H1 (cell line): ENCODE measurements around the gene REPIN1. TPM values are rescaled to one million over a fixed set of nuclear protein-coding genes. Genes with fewer than 3 reads are reported as not detected.
A peak's percentile ranks its signal among the peaks of the same experiment; 100 is the strongest.

Source experiments
- CTCF ChIA-PET: fragments of 300-600 bp; sonication (Branson Sonifier 250); formaldehyde crosslinking; loops from one replicate; lab custom pipeline; 2021; ENCODE audit not compliant: partially characterized antibody; lab: Charles Lee
- POLR2A ChIA-PET: fragments of 300-600 bp; sonication (Branson Sonifier 250); formaldehyde crosslinking; loops from one replicate; lab custom pipeline; 2021; ENCODE audit warnings: inconsistent platforms; ENCODE audit not compliant: partially characterized antibody; lab: Charles Lee
- DNase-seq, 2 experiments: peaks; one replicate each; pipeline versions ENCODE4 v3.0.0 to v3.0.0-alpha.2; 2010 to 2022; ENCODE audit warnings: low spot score in 2 of 2, low read depth in 1 of 2, mixed read lengths in 1 of 2
- FAIRE-seq: peaks from 2 replicates; lab custom pipeline; 2011; peaks lifted over from hg19 to GRCh38; lab: Jason Lieb, UNC
- H2AFZ ChIP-seq: 2 replicates; pipeline ENCODE4 v1.8.1; 2012; ENCODE audit warnings: low read length, inconsistent platforms
- H2AK5ac ChIP-seq: 2 replicates; pipeline ENCODE4 v1.6.1; 2013; ENCODE audit warnings: low read depth, low read length
- H2BK120ac ChIP-seq: replicated peaks from 2 replicates; pipeline ENCODE3; 2013; ENCODE audit warnings: low read depth, low read length, inconsistent platforms
- H2BK12ac ChIP-seq: 2 replicates; pipeline ENCODE4 v1.6.1; 2013; ENCODE audit warnings: low read depth, low read length
- H2BK15ac ChIP-seq: 2 replicates; pipeline ENCODE4 v1.6.1; 2013; ENCODE audit warnings: low read length
- H2BK20ac ChIP-seq: 2 replicates; pipeline ENCODE4 v1.6.1; 2013; ENCODE audit warnings: low read length
- H2BK5ac ChIP-seq: 2 replicates; pipeline ENCODE4 v1.6.1; 2013; ENCODE audit warnings: low read depth, low read length
- H3K14ac ChIP-seq: 2 replicates; pipeline ENCODE4 v1.6.1; 2013; ENCODE audit warnings: inconsistent platforms; ENCODE audit not compliant: insufficient read length
- H3K18ac ChIP-seq: 2 replicates; pipeline ENCODE4 v1.6.1; 2013; ENCODE audit warnings: low read length; ENCODE audit errors: extremely low read depth
- H3K23ac ChIP-seq: 2 replicates; pipeline ENCODE4 v1.6.1; 2013; ENCODE audit warnings: inconsistent platforms; ENCODE audit not compliant: insufficient read length
- H3K23me2 ChIP-seq: 2 replicates; pipeline ENCODE4 v1.6.1; 2013; ENCODE audit warnings: low read depth, low read length
- H3K27ac ChIP-seq: 2 replicates; pipeline ENCODE4 v1.6.1; 2011; ENCODE audit warnings: low read depth, low read length, inconsistent platforms
- H3K27me3 ChIP-seq, 4 experiments: replicated peaks in 1 of 4; 1 replicate in 1 of 4; 2 replicates in 3 of 4; pipeline versions ENCODE4 v1.6.1 to v1.8.1; 2011 to 2013; ENCODE audit warnings: low read length in 3 of 4, mild to moderate bottlenecking in 3 of 4, inconsistent platforms in 2 of 4, mixed read lengths in 2 of 4, moderate library complexity in 1 of 4; ENCODE audit not compliant: control insufficient read depth in 3 of 4, insufficient read depth in 3 of 4; ENCODE audit errors: extremely low read depth in 1 of 4
- H3K36me3 ChIP-seq, 4 experiments: 2 replicates each; pipeline versions ENCODE4 v1.6.1 to v1.8.1; 2011 to 2013; ENCODE audit warnings: mild to moderate bottlenecking in 4 of 4, low read length in 3 of 4, moderate library complexity in 2 of 4, control low read depth in 1 of 4, inconsistent platforms in 1 of 4; ENCODE audit not compliant: insufficient read depth in 4 of 4, control insufficient read depth in 2 of 4
- H3K4ac ChIP-seq: replicated peaks from 2 replicates; pipeline ENCODE3; 2013; ENCODE audit warnings: low read length, low read depth, mixed read lengths, inconsistent platforms; ENCODE audit not compliant: insufficient read length
- H3K4me1 ChIP-seq, 4 experiments: replicated peaks in 1 of 4; 1 replicate in 1 of 4; 2 replicates in 3 of 4; pipeline versions ENCODE4 v1.6.1 to v1.8.1; 2011 to 2013; ENCODE audit warnings: low read length in 3 of 4, inconsistent platforms in 2 of 4, mixed read lengths in 1 of 4; ENCODE audit not compliant: insufficient read depth in 4 of 4, control insufficient read depth in 3 of 4
- H3K4me2 ChIP-seq, 2 experiments: 2 replicates each; pipeline versions ENCODE4 v1.6.1 to v1.8.1; 2011 to 2013; ENCODE audit warnings: low read depth in 2 of 2, low read length in 2 of 2, control low read depth in 1 of 2, inconsistent platforms in 1 of 2, mild to moderate bottlenecking in 1 of 2; ENCODE audit not compliant: insufficient read depth in 1 of 2
- H3K4me3 ChIP-seq, 4 experiments: fragments of 200-600, 300-600 bp in 1 of 4; sonication (generic), shearing (Covaris generic), sonication (Bioruptor Twin) in 1 of 4; 2 replicates each; pipeline versions ENCODE4 v1.5.1 to v1.8.1; 2011 to 2016; ENCODE audit warnings: low read length in 4 of 4, low read depth in 3 of 4, control low read depth in 2 of 4, inconsistent platforms in 2 of 4, mild to moderate bottlenecking in 2 of 4, mixed read lengths in 1 of 4, moderate library complexity in 1 of 4; ENCODE audit not compliant: insufficient read depth in 2 of 4; ENCODE audit errors: extremely low read depth in 1 of 4
- H3K56ac ChIP-seq: replicated peaks from 2 replicates; pipeline ENCODE3; 2013; ENCODE audit warnings: low read depth, mild to moderate bottlenecking, mixed read lengths, low read length, inconsistent platforms; ENCODE audit not compliant: insufficient read length
- H3K79me1 ChIP-seq: 2 replicates; pipeline ENCODE4 v1.6.1; 2013; ENCODE audit warnings: low read depth, low read length, control low read depth
- H3K79me2 ChIP-seq, 2 experiments: 2 replicates each; pipeline versions ENCODE4 v1.6.1 to v1.8.1; 2012 to 2013; ENCODE audit warnings: low read length in 2 of 2, mild to moderate bottlenecking in 2 of 2, inconsistent platforms in 1 of 2; ENCODE audit not compliant: insufficient read depth in 2 of 2, control insufficient read depth in 1 of 2
- H3K9ac ChIP-seq, 4 experiments: replicated peaks in 1 of 4; 1 replicate in 1 of 4; 2 replicates in 3 of 4; pipeline versions ENCODE4 v1.6.1 to v1.8.1; 2011 to 2013; ENCODE audit warnings: low read depth in 3 of 4, low read length in 3 of 4, control low read depth in 2 of 4, mild to moderate bottlenecking in 2 of 4, moderate library complexity in 2 of 4, inconsistent platforms in 1 of 4; ENCODE audit errors: extremely low read depth in 1 of 4
- H3K9me3 ChIP-seq, 2 experiments: 2 replicates each; pipeline versions ENCODE4 v1.6.1 to v1.8.1; 2012 to 2013; ENCODE audit warnings: mild to moderate bottlenecking in 2 of 2, moderate library complexity in 2 of 2, control low read depth in 1 of 2, inconsistent platforms in 1 of 2, low read depth in 1 of 2, low read length in 1 of 2, mixed read lengths in 1 of 2; ENCODE audit not compliant: insufficient read depth in 2 of 2
- H4K20me1 ChIP-seq, 2 experiments: replicated peaks in 1 of 2; 2 replicates each; pipeline versions ENCODE3 to v1.8.1; 2011 to 2013; ENCODE audit warnings: inconsistent platforms in 2 of 2, low read length in 2 of 2, mild to moderate bottlenecking in 1 of 2; ENCODE audit not compliant: insufficient read depth in 2 of 2, control insufficient read depth in 1 of 2
- H4K5ac ChIP-seq: 2 replicates; pipeline ENCODE4 v1.6.1; 2013; ENCODE audit warnings: low read length, low read depth, mixed read lengths, inconsistent platforms; ENCODE audit not compliant: insufficient read length
- H4K8ac ChIP-seq: 2 replicates; pipeline ENCODE4 v1.8.0; 2013; ENCODE audit warnings: mild to moderate bottlenecking, moderate library complexity, low read length, inconsistent platforms; ENCODE audit not compliant: insufficient read depth; ENCODE audit errors: extremely low read depth
- H4K91ac ChIP-seq: replicated peaks from 2 replicates; pipeline ENCODE3; 2013; ENCODE audit warnings: low read length, mixed read lengths, inconsistent platforms; ENCODE audit not compliant: insufficient read length
- ASH2L ChIP-seq: fragments of 200-600, 300-600 bp; sonication (generic); IDR thresholded peaks from one replicate; pipeline ENCODE4 v1.7.1; 2017; ENCODE audit warnings: low read length
- KDM5A ChIP-seq: fragments of 200-600 bp; IDR thresholded peaks from 2 replicates; pipeline ENCODE4 v1.7.1; 2012; ENCODE audit warnings: mild to moderate bottlenecking, low read length, inconsistent platforms, mixed read lengths
- RAD21 ChIP-seq, 2 experiments: IDR thresholded peaks in 1 of 2; conservative IDR thresholded peaks in 1 of 2; 2 replicates each; pipeline ENCODE4 v1.6.1; 2011; ENCODE audit warnings: low read depth in 2 of 2, low read length in 2 of 2, improper control_type of control experiment in 1 of 2, inconsistent platforms in 1 of 2, mild to moderate bottlenecking in 1 of 2, moderate library complexity in 1 of 2
- RNF2 ChIP-seq: fragments of 200-900, 300-1000 bp; sonication (generic); IDR thresholded peaks from 2 replicates; pipeline ENCODE4 v1.7.1; 2016; ENCODE audit warnings: borderline replicate concordance, low read depth, mild to moderate bottlenecking, antibody characterized with exemption, low read length; ENCODE audit not compliant: poor library complexity, severe bottlenecking; ENCODE audit errors: missing control alignments
- SIRT6 ChIP-seq: IDR thresholded peaks from one replicate; pipeline ENCODE4 v1.7.1; 2012; ENCODE audit warnings: low read length, inconsistent platforms
- SP1 ChIP-seq: IDR thresholded peaks from 2 replicates; pipeline ENCODE4 v1.6.1; 2011; ENCODE audit warnings: low read depth, low read length
- SP2 ChIP-seq: IDR thresholded peaks from 2 replicates; pipeline ENCODE4 v1.6.1; 2012; ENCODE audit warnings: mild to moderate bottlenecking, low read length, inconsistent platforms
- WGBS, 2 experiments: shearing (Covaris generic) in 1 of 2; methylation state at CpG; one replicate each; pipeline versions ENCODE4 v1.1.6 to v1.1.7; 2013 to 2015; ENCODE audit warnings: low lambda C conversion rate in 2 of 2, mixed read lengths in 2 of 2, inconsistent platforms in 1 of 2, low coverage in 1 of 2, missing lambda C conversion rate in 1 of 2; ENCODE audit not compliant: insufficient replicate concordance in 2 of 2, insufficient coverage in 1 of 2, insufficient read length in 1 of 2; ENCODE audit errors: extremely low coverage in 1 of 2, missing lambda C conversion rate in 1 of 2; 5-methylcytosine and 5-hydroxymethylcytosine counted together
- polyA plus RNA-seq, 7 experiments: library from polyadenylated mRNA; depleted of rRNA in 3 of 7; stranded (reverse) in 5 of 7; unstranded in 2 of 7; fragments of >200 nt in 5 of 7; fragments of 200-250 nt in 2 of 7; gene quantifications; 1 replicate in 5 of 7; 2 replicates in 1 of 7; 4 replicates in 1 of 7; pipeline versions ENCODE4 v1.2.1 to v1.2.3, GENCODE V29; 2011 to 2013; ENCODE audit warnings: missing spikeins in 2 of 7, mixed read lengths in 2 of 7
- total RNA-seq: library from RNA; stranded (reverse); fragmentation: NEBNext Ultra II Directional; extraction: Animal tissue kit (Norgen Biotek cat#: 25700); gene quantifications from 2 replicates; pipeline ENCODE4 v1.2.1, GENCODE V29; 2021

Gene REPIN1
- total and polyA plus RNA-seq, 2 of the 8 experiments (the other 6 are each of a cell fraction or from before 2014, with no cell fraction given), result 98.6 to 125 TPM

GRCh38 chr7:150359622-150360362, 8.8 kb upstream of the REPIN1 start:
- POLR2A ChIA-PET, result interaction anchor here (3.8 kb wide), 1 partner anchor 13 kb away, joined by 43 read pairs; no protein-coding TSS in a partner anchor
- no peaks in the 10 kb centered on the region for H3K9me3 ChIP-seq
- H2AK5ac ChIP-seq, result peak overlapping the region; percentile 94
- no peak for DNase-seq
- peak overlapping the region; percentile 97 for H3K56ac ChIP-seq
- H2BK12ac ChIP-seq, result peak overlapping the region; percentile 89
- H4K91ac ChIP-seq, result peak overlapping the region; percentile 61
- TF ChIP-seq SP2, result no peak
- TF ChIP-seq RAD21 (IDR thresholded peaks at IDR 0.05 in 1 of 2, conservative IDR thresholded peaks at IDR 0.05 in 1 of 2; ENCODE audit: low read depth in 2 of 2, low read length in 2 of 2), result no peak
- no peak for TF ChIP-seq RNF2
- no peak for TF ChIP-seq KDM5A
- TF ChIP-seq SIRT6, result no peak
- TF ChIP-seq SP1, result no peak
- TF ChIP-seq ASH2L, result no peak
- TF ChIP-seq, all 59 proteins: peak for 0
- Histone ChIP-seq H3K36me3 (no peaks in the 10 kb centered on the region), H3K79me2 (no peaks in the 10 kb centered on the region), H2BK20ac (peak overlapping the region; percentile 88; the same call in 1 of the 2 replicates), H3K27me3 (no peaks in the 10 kb centered on the region; a peak in 1 of 7 replicates), H4K8ac (peak overlapping the region; percentile 78; the same call in 1 of the 2 replicates), H3K4me3 (no peak overlapping the region), H3K9ac (no peak overlapping the region; a peak in 1 of 7 replicates), H3K18ac (no peak overlapping the region), H3K4me2 (no peak overlapping the region), H3K4ac (no peak overlapping the region), H3K14ac (no peak overlapping the region), H2BK5ac (no peak overlapping the region), H2AFZ (no peak overlapping the region), H3K4me1 (peaks cover 12 to 18% (median 16%) of the 10 kb centered on the region in 4 experiments), H2BK15ac (peak overlapping the region; percentile 98; the same call in 1 of the 2 replicates), H3K23me2 (peaks cover 13% of the 10 kb centered on the region; the same call in 1 of the 2 replicates), H3K23ac (no peak overlapping the region), H3K79me1 (no peaks in the 10 kb centered on the region; the same call in 1 of the 2 replicates), H2BK120ac (peak overlapping the region; percentile 22), H4K5ac (no peak overlapping the region), H4K20me1 (peaks cover 0 to 5% of the 10 kb centered on the region in 2 experiments), H3K27ac (no peak overlapping the region)
- WGBS, 2 experiments, result 84 to 100% methylated on average over 1 to 2 of the region's 2 CpGs
- CTCF ChIA-PET, result interaction anchor here (1.7 kb wide), 1 partner anchor 20 kb away, joined by 5 read pairs; no protein-coding TSS in a partner anchor
- no peak for FAIRE-seq
